Head of caudate nucleus (tissue), 42 donors: ENCODE data around the gene NR1H4.
A peak's percentile ranks its signal among the peaks of the same experiment; 100 is the strongest.
"Not testable (repeated sequence)": the region's sequence is repeated elsewhere in the genome, so short reads cannot be mapped to it uniquely, and the experiment has no call there.

ENCODE experiments used
- DNase-seq, 42 donors: peaks; one replicate each; pipeline versions ENCODE4 v3.0.0 to v3.0.0-alpha.2; 2020 to 2021; ENCODE audit warnings: mixed read lengths in 7 of 42
- intact Hi-C: fragments of 100-400 bp; cut with DNase I; formaldehyde crosslinking; loops from one replicate; pipeline ENCODE4 v1.15.0; 2022

Gene NR1H4

GRCh38 chr12:100502718-100503117 is 29.1 kb downstream of the NR1H4 start:
- intact Hi-C loops: not testable (repeated sequence)

GRCh38 chr12:100503228-100503628 is 29.6 kb downstream of the NR1H4 start:
- intact Hi-C loops: no loop called here
- no peak for DNase-seq

More at GRCh38 chr12:100502718-100503117, 29.1 kb downstream of the NR1H4 start:
- not testable (repeated sequence) for DNase-seq

- intact Hi-C loops: no loop called here
- no peak for DNase-seq
These were observed 31.1 kb downstream of the NR1H4 start for GRCh38 chr12:100504804-100505203.

- intact Hi-C loops: no loop called here
- no peak for DNase-seq
These were observed 35.1 kb downstream of the NR1H4 start for GRCh38 chr12:100508751-100509150.

GRCh38 chr12:100512692-100513091 is 39.0 kb downstream of the NR1H4 start:
- intact Hi-C loops: no loop called here
- DNase-seq: no peak

- DNase-seq: no peak
- intact Hi-C loops: no loop called here
These were observed 42.3 kb downstream of the NR1H4 start for GRCh38 chr12:100515968-100516367.

GRCh38 chr12:100518376-100518775 is 44.7 kb downstream of the NR1H4 start:
- DNase-seq: no peak
- intact Hi-C loops: no loop called here

GRCh38 chr12:100520048-100520769 is 46.5 kb downstream of the NR1H4 start:
- DNase-seq: no peak
- intact Hi-C loops: no loop called here

- no peak for DNase-seq
- intact Hi-C loops: no loop called here
These were observed 48.3 kb downstream of the NR1H4 start for GRCh38 chr12:100521958-100522357.

- no peak for DNase-seq
- intact Hi-C loops: no loop called here
These were observed 54.4 kb downstream of the NR1H4 start for GRCh38 chr12:100528034-100528433.

- DNase-seq: peak in 2 of 42 donors; percentile 4 to 5
- intact Hi-C loops: no loop called here
These were observed 54.9 kb downstream of the NR1H4 start for GRCh38 chr12:100528471-100529127.

- intact Hi-C loops: no loop called here
These were observed 56.2 kb downstream of the NR1H4 start for GRCh38 chr12:100529756-100530350.

GRCh38 chr12:100533376-100533775 is 59.7 kb downstream of the NR1H4 start:
- no peak for DNase-seq
- intact Hi-C loops: no loop called here

More at GRCh38 chr12:100529756-100530350, 56.2 kb downstream of the NR1H4 start:
- DNase-seq: no peak

- no peak for DNase-seq
- intact Hi-C loops: no loop called here
These were observed 61.1 kb downstream of the NR1H4 start for GRCh38 chr12:100534625-100535227.

GRCh38 chr12:100539202-100539601 is 65.5 kb downstream of the NR1H4 start:
- no peak for DNase-seq
- intact Hi-C loops: no loop called here

- intact Hi-C loops: no loop called here
- no peak for DNase-seq
These were observed 70.5 kb downstream of the NR1H4 start for GRCh38 chr12:100544165-100544564.

- intact Hi-C loops: no loop called here
- DNase-seq: no peak
These were observed 71.4 kb downstream of the NR1H4 start for GRCh38 chr12:100545092-100545491.

- DNase-seq: no peak
- intact Hi-C loops: loop anchor here (10.0 kb wide), 2 partner anchors 199 to 329 kb away; partner anchors contain the start of gene SLC17A8
These were observed 80.3 kb downstream of the NR1H4 start for GRCh38 chr12:100553936-100554335.

- peak in 14 of 42 donors; percentile 18 to 75 (median 48) for DNase-seq
- intact Hi-C loops: loop anchor here (10.0 kb wide), 2 partner anchors 200 to 330 kb away; partner anchors contain the start of gene SLC17A8
These were observed 81.0 kb downstream of the NR1H4 start for GRCh38 chr12:100554608-100555077.

GRCh38 chr12:100555722-100556121 is 82.1 kb downstream of the NR1H4 start:
- intact Hi-C loops: loop anchor here (10.0 kb wide), 2 partner anchors 201 to 331 kb away; partner anchors contain the start of gene SLC17A8
- DNase-seq: no peak
